Stimulated activated naive B cell treated with anti-CD40 and anti-IgM and Interleukin-4, amounts not matched to agents 10 μg/mL and 1 μg/mL and 100 μg/mL, for 72 hours (primary cell): Measurements from ENCODE around the gene OR10G2.
"Not testable (repeated sequence)": the region's sequence is repeated elsewhere in the genome, so short reads cannot be mapped to it uniquely, and the experiment has no call there.

Experiments
- ATAC-seq, 2 donors: fragments of 150-1000 bp; cut with Tn5 transposase; replicated peaks; 2 replicates each; pipeline ENCODE4 v1.10.0; 2021; ENCODE audit warnings: moderate library complexity in 1 of 2
- DNase-seq: peaks from one replicate; pipeline ENCODE4 v3.0.0; 2021
- H3K27ac Mint-ChIP-seq: one replicate; pipeline ENCODE4 v1.8.0; 2022; ENCODE audit warnings: mild to moderate bottlenecking, mixed read lengths
- H3K27me3 Mint-ChIP-seq, 2 donors: one replicate each; pipeline ENCODE4 v1.8.0; 2022; ENCODE audit warnings: mixed read lengths in 2 of 2
- H3K36me3 Mint-ChIP-seq, 2 donors: one replicate each; pipeline ENCODE4 v1.8.0; 2022; ENCODE audit warnings: mixed read lengths in 2 of 2, mild to moderate bottlenecking in 1 of 2
- H3K4me1 Mint-ChIP-seq, 2 donors: one replicate each; pipeline ENCODE4 v1.8.0; 2022; ENCODE audit warnings: mixed read lengths in 2 of 2, mild to moderate bottlenecking in 1 of 2
- H3K4me3 Mint-ChIP-seq, 2 donors: one replicate each; pipeline ENCODE4 v1.8.0; 2022; ENCODE audit warnings: mild to moderate bottlenecking in 2 of 2, mixed read lengths in 2 of 2, moderate library complexity in 1 of 2
- H3K9me3 Mint-ChIP-seq, 2 donors: one replicate each; pipeline ENCODE4 v1.8.0; 2022; ENCODE audit warnings: mixed read lengths in 2 of 2, mild to moderate bottlenecking in 1 of 2

Gene OR10G2

DNA sequence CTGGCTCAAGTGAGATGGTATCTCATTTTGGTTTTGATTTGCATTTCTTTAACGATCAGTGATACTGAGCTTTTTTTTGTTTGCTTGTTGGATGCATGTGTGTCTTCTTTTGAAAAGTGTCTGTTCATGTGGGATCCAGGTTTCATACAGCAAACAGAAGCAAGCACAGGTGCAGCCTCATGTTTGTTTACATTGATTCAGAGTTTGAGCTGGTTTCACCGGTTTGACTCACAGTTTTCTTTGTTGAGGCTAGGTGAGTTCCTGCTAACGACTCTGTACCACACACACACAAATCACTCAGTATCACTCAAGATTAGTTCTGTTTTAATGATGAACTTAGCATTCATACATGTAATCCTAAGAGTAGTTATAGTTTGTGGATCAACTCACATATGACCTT is 3.7 kb downstream of the OR10G2 start:
- Mint-ChIP-seq H3K4me3 (no peak overlapping the region), H3K9me3 (peaks cover 0 to 5% of the 10 kb centered on the region in 2 donors), H3K4me1 (no peaks in the 10 kb centered on the region), H3K27ac (no peak overlapping the region), H3K27me3 (peaks cover 5 to 14% of the 10 kb centered on the region in 2 donors), H3K36me3 (no peaks in the 10 kb centered on the region)
- DNase-seq: no peak
- no peak for ATAC-seq

DNA sequence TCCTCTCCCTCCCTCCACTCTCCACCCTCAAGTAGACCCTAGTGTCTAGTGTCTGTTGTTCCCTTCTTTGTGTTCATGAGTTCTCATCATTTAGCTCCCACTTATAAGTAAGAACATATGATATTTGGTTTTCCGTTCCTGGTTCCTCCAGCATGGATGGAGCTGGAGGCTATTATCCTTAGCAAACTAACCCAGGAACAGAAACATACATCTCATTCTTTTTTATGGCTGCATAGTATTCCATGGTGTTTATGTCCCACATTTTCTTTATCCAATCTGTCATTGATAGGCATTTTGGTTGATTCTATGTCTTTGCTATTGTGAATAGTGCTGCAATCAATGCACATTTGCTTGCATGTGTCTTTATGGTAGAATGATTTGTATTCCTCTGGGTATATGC is 4.2 kb downstream of the OR10G2 start:
- H3K4me1 Mint-ChIP-seq, DNase-seq, H3K4me3 Mint-ChIP-seq, H3K27ac Mint-ChIP-seq, H3K36me3 Mint-ChIP-seq, H3K9me3 Mint-ChIP-seq, ATAC-seq: not testable (repeated sequence)
- peaks cover 10 to 14% of the 10 kb centered on the region in 2 donors for H3K27me3 Mint-ChIP-seq

DNA sequence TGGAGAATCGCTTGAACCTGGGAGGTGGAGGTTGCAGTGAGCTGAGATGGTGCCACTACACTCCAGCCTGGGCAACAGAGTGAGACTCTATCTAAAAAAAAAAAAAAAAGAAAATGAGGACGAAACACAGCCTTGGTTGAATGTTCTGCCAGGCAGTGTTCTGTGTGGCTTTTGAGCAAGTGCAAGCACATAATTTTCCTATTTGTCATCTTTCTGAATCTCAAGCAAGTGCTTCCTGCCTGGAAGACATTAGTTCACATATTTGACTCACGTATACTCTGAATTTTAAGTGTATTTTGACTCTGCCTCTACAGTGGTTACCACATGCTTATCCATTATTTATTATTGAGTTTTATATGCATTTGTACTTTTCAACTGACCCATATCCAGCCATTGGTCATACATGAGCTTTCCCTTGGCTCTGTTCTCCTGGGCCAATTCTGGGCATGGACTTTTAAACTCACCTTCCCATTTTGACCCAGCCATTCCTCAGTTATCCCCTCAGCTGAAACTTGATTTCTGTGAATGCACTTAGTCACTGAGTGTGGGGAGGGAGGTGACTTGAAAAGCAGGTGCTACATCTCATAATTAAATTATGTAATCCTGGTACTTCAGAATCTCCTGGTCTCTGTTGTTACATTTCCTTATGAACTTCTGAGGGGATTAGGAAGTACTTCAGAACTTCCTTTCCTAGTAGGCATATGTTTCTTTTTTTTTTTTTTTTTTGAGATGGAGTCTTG is 8.1 kb downstream of the OR10G2 start:
- Mint-ChIP-seq H3K4me1 (no peaks in the 10 kb centered on the region), H3K27ac (no peak overlapping the region), H3K27me3 (peaks cover 19 to 23% of the 10 kb centered on the region in 2 donors), H3K36me3 (no peaks in the 10 kb centered on the region), H3K4me3 (no peak overlapping the region), H3K9me3 (peaks cover 0 to 5% of the 10 kb centered on the region in 2 donors)
- DNase-seq (no peak), ATAC-seq (no peak)

DNA sequence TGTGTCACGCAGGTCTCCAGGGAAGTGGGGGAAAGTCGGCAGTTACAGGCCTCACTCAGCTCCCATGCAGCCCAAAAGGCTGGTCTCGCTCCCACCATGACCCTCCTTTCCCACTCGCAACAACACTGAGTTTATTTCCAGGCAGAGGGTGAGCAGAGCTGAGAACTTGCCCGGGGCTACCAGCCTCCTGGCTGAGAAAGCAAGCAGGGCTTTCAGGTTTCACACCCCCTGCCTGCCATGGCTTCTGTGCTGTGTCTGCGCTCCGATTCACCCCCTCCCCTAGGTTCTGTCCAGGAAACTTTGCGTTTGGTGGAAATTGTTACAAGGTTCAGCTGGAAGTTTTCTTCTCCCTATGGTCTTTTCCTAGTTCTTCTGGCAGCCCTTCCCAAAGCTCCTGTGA is 17.1 kb downstream of the OR10G2 start:
- Mint-ChIP-seq H3K4me1 (no peaks in the 10 kb centered on the region), H3K27ac (no peak overlapping the region), H3K27me3 (peaks cover 24 to 30% of the 10 kb centered on the region in 2 donors), H3K36me3 (no peaks in the 10 kb centered on the region), H3K9me3 (no peaks in the 10 kb centered on the region), H3K4me3 (no peak overlapping the region)
- no peak for ATAC-seq
- no peak for DNase-seq

DNA sequence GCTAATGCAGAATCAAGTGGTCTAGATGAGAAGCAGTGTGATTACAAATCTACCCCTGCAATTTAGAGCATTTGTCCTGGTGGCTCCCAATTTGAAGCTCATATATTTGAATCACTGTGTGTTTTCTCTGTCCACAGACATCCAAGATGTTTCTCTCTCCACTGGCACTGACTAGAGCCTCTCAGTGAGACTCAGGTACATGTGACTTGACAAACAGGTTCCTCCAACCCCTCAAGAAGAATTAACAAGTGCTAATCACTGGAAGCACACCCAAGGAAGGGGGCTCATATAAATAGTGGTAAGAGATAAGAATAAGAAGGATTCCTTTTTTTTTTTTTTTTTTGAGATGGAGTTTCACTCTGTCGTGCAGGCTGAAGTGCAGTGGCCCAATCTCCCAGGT is 20.5 kb downstream of the OR10G2 start:
- no peaks in the 10 kb centered on the region for H3K4me1 Mint-ChIP-seq
- peaks cover 19 to 23% of the 10 kb centered on the region in 2 donors for H3K27me3 Mint-ChIP-seq
- H3K27ac Mint-ChIP-seq: no peak overlapping the region
- DNase-seq: no peak
- H3K9me3 Mint-ChIP-seq: no peaks in the 10 kb centered on the region
- H3K4me3 Mint-ChIP-seq: no peak overlapping the region
- ATAC-seq: no peak
- no peaks in the 10 kb centered on the region for H3K36me3 Mint-ChIP-seq

DNA sequence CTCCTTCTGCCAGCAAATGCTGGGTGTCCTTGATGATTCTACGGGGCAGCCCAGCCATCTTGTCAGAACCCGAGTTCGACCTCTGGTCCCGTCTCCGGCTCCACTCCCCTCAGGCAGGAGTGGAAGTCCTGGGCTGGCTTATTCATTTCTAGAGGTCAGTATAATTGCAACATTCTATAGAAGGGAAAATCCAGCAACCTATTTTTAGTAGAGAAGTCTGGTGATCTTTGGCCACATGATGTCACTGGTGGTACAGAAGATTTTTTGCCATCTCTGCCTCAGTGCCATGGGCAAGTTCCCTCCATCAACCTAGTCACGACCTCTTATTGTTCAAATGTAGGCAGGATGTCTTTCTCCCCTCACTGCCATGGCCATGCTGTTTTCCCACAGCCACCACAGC is 22.4 kb downstream of the OR10G2 start:
- H3K4me3 Mint-ChIP-seq: no peak overlapping the region
- H3K27me3 Mint-ChIP-seq: peaks cover 15 to 16% of the 10 kb centered on the region in 2 donors
- ATAC-seq (no peak), DNase-seq (no peak)
- H3K27ac Mint-ChIP-seq: no peak overlapping the region
- no peaks in the 10 kb centered on the region for H3K9me3 Mint-ChIP-seq
- H3K36me3 Mint-ChIP-seq: no peaks in the 10 kb centered on the region
- H3K4me1 Mint-ChIP-seq: no peaks in the 10 kb centered on the region

DNA sequence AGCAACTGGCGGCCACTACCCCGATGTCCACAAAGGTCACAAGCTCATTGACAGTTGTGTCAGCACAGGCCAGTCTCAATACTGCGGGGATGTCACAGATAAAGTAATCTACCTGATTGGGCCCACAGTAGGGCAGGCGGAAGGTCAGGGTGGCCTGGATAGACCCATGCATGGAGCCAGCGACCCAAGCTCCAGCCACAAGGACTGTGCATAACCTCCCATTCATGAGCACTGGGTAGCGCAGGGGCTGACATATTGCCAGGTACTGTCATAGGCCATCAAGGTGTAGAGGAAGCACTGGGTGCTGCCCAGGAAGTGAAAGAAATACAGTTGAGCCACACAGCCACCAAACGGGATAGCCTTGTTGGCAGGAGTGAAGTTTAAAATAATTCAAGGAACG is 32.6 kb downstream of the OR10G2 start:
- H3K27ac Mint-ChIP-seq, H3K9me3 Mint-ChIP-seq, H3K4me1 Mint-ChIP-seq, DNase-seq, H3K4me3 Mint-ChIP-seq, H3K36me3 Mint-ChIP-seq, ATAC-seq: not testable (repeated sequence)
- H3K27me3 Mint-ChIP-seq: peaks cover 12% of the 10 kb centered on the region in 2 donors

DNA sequence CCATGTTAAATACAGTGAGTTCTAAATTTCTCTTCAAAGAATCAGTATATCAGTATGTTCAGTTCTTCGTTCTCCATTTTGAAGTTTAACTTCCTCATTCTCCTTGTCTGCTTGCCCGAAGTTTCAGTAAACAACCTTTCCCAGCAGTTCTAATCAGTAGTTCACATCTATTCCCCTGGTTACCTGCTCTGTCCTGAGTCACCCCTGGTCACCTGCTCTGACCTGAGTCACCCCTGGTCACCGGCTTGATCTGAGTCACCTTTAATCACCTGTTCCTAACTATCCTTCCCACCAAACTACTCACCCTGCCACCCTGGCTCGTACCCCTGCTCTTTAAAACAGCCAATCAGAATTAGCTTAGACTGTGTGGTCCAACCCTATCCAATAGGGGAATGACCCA is 45.4 kb downstream of the OR10G2 start:
- H3K9me3 Mint-ChIP-seq: peaks cover 17 to 19% of the 10 kb centered on the region in 2 donors
- H3K27me3 Mint-ChIP-seq: peaks cover 16 to 31% of the 10 kb centered on the region in 2 donors
- no peaks in the 10 kb centered on the region for H3K4me1 Mint-ChIP-seq
- H3K27ac Mint-ChIP-seq: no peak overlapping the region
- ATAC-seq: no peak
- no peak for DNase-seq
- H3K4me3 Mint-ChIP-seq: no peak overlapping the region
- peaks cover 6 to 7% of the 10 kb centered on the region in 2 donors for H3K36me3 Mint-ChIP-seq
